Peyer's patch (tissue), 4 donors: ENCODE results near the gene EML1. TPM values are rescaled to one million over a fixed set of nuclear protein-coding genes. Genes with fewer than 3 reads are reported as not detected.

Source experiments
- DNase-seq, 3 donors: peaks; one replicate each; pipeline ENCODE4 v3.0.0-alpha.2; 2017 to 2019
- H3K27ac ChIP-seq, 4 donors: fragments of 200-600 bp; sonication (generic); one replicate each; pipeline ENCODE4 v1.5.1; 2016 to 2019
- H3K27me3 ChIP-seq, 2 donors: fragments of 200-600 bp; sonication (generic); one replicate each; pipeline ENCODE4 v1.5.1; 2019
- H3K36me3 ChIP-seq, 3 donors: fragments of 200-600 bp; sonication (generic); one replicate each; pipeline ENCODE4 v1.5.1; 2016 to 2019
- H3K4me1 ChIP-seq, 4 donors: fragments of 200-600 bp; sonication (generic); one replicate each; pipeline ENCODE4 v1.5.1; 2016 to 2019
- H3K4me3 ChIP-seq, 4 donors: fragments of 200-600 bp; sonication (generic); 1 replicate in 3 of 4; 2 replicates in 1 of 4; pipeline ENCODE4 v1.5.1; 2016 to 2019; ENCODE audit warnings: mild to moderate bottlenecking in 1 of 4
- H3K9me3 ChIP-seq, 4 donors: fragments of 200-600 bp; sonication (generic); one replicate each; pipeline ENCODE4 v1.5.1; 2016 to 2019; ENCODE audit warnings: mild to moderate bottlenecking in 1 of 4
- POLR2A ChIP-seq, 2 donors: fragments of 450-650 bp; IDR thresholded peaks; one replicate each; pipeline ENCODE4 v1.5.1; 2017; ENCODE audit warnings: antibody characterized with exemption in 2 of 2, mild to moderate bottlenecking in 2 of 2, moderate library complexity in 2 of 2
- total RNA-seq, 4 donors: library from RNA; depleted of rRNA; stranded (reverse); fragments of >200 nt; gene quantifications; one replicate each; pipeline ENCODE4 v1.1.0, GENCODE V29; 2016
- TF ChIP-seq, protein P1 (sequence below), 6 experiments: fragments of 450-650 bp in 4 of 6; fragments of 200-600 bp in 2 of 6; sonication (generic) in 1 of 6; IDR thresholded peaks; one replicate each; pipeline ENCODE4 v1.5.1; 2017 to 2019; ENCODE audit warnings: antibody characterized with exemption in 6 of 6, mild to moderate bottlenecking in 3 of 6, moderate library complexity in 1 of 6

Gene EML1
- total RNA-seq, 4 donors from 2014 or later, result 12.3 to 32.2 (median 18.9) TPM

DNA sequence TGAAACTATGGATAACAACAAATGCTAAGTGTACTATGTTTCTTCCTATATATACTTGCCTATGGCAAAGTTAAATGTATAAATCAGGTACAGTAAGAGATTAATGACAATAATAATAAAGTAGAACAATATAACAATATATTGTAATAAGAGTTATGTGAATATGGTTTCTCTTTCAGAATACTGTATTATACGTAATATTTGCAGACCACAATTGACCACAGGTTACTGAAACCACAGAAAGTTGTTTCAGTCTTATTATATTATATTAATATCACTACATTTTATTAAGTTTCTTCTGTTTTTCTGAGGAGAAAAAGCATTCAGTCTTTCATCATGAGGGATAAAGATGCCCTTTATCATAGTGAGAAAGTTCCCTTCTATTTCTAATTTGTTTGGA, 131.2 kb downstream of the EML1 start:
- no peaks in the 10 kb centered on the region for H3K4me1 ChIP-seq
- H3K27ac ChIP-seq, result no peak overlapping the region
- no peaks in the 10 kb centered on the region for H3K9me3 ChIP-seq
- DNase-seq, result no peak
- TF ChIP-seq, protein P1, sequence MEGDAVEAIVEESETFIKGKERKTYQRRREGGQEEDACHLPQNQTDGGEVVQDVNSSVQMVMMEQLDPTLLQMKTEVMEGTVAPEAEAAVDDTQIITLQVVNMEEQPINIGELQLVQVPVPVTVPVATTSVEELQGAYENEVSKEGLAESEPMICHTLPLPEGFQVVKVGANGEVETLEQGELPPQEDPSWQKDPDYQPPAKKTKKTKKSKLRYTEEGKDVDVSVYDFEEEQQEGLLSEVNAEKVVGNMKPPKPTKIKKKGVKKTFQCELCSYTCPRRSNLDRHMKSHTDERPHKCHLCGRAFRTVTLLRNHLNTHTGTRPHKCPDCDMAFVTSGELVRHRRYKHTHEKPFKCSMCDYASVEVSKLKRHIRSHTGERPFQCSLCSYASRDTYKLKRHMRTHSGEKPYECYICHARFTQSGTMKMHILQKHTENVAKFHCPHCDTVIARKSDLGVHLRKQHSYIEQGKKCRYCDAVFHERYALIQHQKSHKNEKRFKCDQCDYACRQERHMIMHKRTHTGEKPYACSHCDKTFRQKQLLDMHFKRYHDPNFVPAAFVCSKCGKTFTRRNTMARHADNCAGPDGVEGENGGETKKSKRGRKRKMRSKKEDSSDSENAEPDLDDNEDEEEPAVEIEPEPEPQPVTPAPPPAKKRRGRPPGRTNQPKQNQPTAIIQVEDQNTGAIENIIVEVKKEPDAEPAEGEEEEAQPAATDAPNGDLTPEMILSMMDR (IDR thresholded peaks at IDR 0.05), result no peak
- no peak for TF ChIP-seq POLR2A (IDR thresholded peaks at IDR 0.05)
- no peak overlapping the region for H3K4me3 ChIP-seq
- peaks cover 0 to 4% (median 0%) of the 10 kb centered on the region in 3 donors for H3K36me3 ChIP-seq
- H3K27me3 ChIP-seq, result no peaks in the 10 kb centered on the region

DNA sequence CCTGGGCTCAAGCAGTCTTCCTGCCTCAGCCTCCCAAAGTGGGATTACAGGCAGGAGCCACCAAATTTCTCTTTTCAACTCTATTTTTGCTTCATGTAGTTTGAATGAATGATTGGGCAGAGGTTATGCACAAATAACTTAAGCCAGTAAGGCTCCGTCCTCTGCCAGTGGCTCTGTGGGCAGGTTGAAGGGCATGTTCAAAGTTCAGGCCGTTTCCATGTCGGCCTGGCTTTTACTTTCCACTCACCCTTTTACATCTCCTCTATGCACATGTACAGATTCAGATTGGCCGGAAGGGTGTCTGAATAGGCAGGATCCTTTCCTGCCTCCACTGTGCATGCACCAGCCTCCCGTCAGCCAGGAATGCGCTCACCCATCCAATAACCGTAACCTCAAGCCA, 132.3 kb downstream of the EML1 start:
- Histone ChIP-seq H3K27ac (no peak overlapping the region), H3K36me3 (peaks cover 0 to 4% (median 0%) of the 10 kb centered on the region in 3 donors), H3K9me3 (no peaks in the 10 kb centered on the region), H3K27me3 (no peaks in the 10 kb centered on the region), H3K4me3 (no peak overlapping the region), H3K4me1 (no peaks in the 10 kb centered on the region)
- no peak for TF ChIP-seq POLR2A (IDR thresholded peaks at IDR 0.05)
- TF ChIP-seq, protein P1 (IDR thresholded peaks at IDR 0.05), result no peak
- DNase-seq, result no peak

DNA sequence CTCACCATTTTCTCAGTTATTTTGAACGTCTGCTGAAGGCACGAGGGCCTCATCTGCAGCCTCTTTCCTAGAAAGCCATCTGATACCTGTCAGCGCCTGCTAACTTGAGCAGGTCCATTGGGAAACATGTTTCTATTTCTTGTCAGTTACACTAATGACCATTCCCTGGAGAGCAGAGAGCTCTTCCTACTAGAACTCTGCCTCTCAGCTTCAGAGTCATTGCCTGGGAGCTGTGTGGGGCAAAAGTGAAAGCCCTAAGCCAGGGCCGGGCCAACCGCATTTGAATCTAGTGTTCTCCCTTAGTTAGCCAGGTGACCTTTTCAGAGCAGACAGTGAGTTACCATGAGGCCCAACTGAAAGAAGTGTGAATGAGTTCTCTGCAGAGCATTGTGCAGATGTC, 135.8 kb downstream of the EML1 start:
- H3K27me3 ChIP-seq, result no peaks in the 10 kb centered on the region

DNA sequence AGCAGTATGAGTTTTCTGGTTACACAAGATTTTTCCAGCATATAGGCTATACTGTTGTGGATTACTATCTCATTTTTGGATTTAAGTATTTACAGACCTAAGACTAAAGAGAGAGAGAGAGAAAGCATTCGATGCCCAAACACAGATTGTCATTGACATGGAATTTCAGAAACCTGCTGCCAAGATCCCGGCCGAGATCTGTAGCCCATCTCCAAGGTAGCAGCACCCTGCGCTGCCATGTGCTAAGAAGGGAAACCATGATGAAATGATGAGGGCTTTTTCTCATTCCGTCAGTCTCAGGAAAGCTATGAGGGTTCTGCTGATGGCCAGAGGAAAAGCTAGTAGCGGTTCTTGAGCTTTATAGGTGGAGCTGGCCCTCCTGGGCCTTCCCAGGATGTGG, 136.4 kb downstream of the EML1 start:
- Histone ChIP-seq H3K4me3 (no peak overlapping the region), H3K36me3 (no peaks in the 10 kb centered on the region), H3K27me3 (no peaks in the 10 kb centered on the region), H3K4me1 (no peaks in the 10 kb centered on the region), H3K9me3 (no peaks in the 10 kb centered on the region), H3K27ac (no peak overlapping the region)
- DNase-seq, result no peak
- no peak for TF ChIP-seq POLR2A (IDR thresholded peaks at IDR 0.05)
- TF ChIP-seq, protein P1 (IDR thresholded peaks at IDR 0.05), result no peak

More for the DNA sequence above, 135.8 kb downstream of the EML1 start:
- no peak overlapping the region for H3K27ac ChIP-seq
- TF ChIP-seq, protein P1 (IDR thresholded peaks at IDR 0.05), result no peak
- no peak for TF ChIP-seq POLR2A (IDR thresholded peaks at IDR 0.05)
- no peak overlapping the region for H3K4me3 ChIP-seq
- no peaks in the 10 kb centered on the region for H3K9me3 ChIP-seq
- no peaks in the 10 kb centered on the region for H3K36me3 ChIP-seq
- DNase-seq, result no peak
- no peaks in the 10 kb centered on the region for H3K4me1 ChIP-seq

DNA sequence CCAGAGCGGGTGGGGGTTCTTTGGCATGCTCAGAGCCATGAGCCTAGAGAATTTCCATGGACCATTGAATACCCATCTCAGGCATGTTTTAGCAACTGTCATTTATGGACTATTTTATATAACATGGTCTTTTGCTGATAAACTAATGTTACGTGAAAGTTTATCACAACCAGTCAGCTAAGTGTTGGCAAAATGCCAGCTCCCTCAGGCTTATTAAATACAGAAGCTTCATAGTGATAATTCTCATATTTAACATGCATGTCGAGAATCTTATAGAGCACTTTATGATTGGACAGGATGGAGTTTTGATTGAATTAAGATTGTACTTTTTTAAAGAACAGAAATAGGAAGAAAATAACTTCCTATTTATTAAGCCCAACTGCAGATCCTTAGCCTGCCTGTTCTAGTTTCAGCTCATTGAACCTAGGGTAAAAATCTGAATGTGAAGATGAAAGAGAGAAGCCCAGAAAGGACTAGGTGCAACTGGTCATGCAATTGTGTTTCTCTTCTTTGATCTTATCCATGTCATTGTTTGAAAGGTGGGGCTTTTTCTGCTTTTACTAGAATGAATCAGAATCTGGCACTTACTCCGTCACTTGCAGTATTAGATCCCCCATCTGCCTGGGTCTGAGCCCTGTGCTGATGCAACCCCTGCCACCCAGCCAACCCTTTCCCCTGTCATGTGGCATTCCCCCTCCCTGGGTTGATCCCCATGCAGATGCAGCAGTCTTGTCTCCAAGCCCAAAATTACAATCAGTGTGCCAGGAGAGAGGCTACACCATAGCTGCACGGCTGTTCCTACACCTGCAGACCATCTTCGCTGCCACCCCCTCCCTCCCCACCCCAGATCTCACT, 137.4 kb downstream of the EML1 start:
- no peak for TF ChIP-seq POLR2A (IDR thresholded peaks at IDR 0.05)
- TF ChIP-seq, protein P1 (IDR thresholded peaks at IDR 0.05), result no peak
- Histone ChIP-seq H3K4me3 (no peak overlapping the region), H3K36me3 (no peaks in the 10 kb centered on the region), H3K9me3 (no peaks in the 10 kb centered on the region), H3K27me3 (no peaks in the 10 kb centered on the region), H3K27ac (no peak overlapping the region), H3K4me1 (no peaks in the 10 kb centered on the region)
- DNase-seq, result peak in 1 of 3 donors; percentile 19
